ENCODE results near the gene XRCC4. TPM values are rescaled to one million over a fixed set of nuclear protein-coding genes. Genes with fewer than 3 reads are reported as not detected.

XRCC4 gene
- total RNA-seq, 3 donors from 2014 or later, result 8.8 to 10.8 (median 10.4) TPM

- H3K36me3 ChIP-seq, result no peaks in the 10 kb centered on the region
- no peaks in the 10 kb centered on the region for H3K4me1 ChIP-seq
- TF ChIP-seq, protein P1, sequence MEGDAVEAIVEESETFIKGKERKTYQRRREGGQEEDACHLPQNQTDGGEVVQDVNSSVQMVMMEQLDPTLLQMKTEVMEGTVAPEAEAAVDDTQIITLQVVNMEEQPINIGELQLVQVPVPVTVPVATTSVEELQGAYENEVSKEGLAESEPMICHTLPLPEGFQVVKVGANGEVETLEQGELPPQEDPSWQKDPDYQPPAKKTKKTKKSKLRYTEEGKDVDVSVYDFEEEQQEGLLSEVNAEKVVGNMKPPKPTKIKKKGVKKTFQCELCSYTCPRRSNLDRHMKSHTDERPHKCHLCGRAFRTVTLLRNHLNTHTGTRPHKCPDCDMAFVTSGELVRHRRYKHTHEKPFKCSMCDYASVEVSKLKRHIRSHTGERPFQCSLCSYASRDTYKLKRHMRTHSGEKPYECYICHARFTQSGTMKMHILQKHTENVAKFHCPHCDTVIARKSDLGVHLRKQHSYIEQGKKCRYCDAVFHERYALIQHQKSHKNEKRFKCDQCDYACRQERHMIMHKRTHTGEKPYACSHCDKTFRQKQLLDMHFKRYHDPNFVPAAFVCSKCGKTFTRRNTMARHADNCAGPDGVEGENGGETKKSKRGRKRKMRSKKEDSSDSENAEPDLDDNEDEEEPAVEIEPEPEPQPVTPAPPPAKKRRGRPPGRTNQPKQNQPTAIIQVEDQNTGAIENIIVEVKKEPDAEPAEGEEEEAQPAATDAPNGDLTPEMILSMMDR (IDR thresholded peaks at IDR 0.05), result no peak
- H3K27ac ChIP-seq, result no peak overlapping the region
- no peaks in the 10 kb centered on the region for H3K9me3 ChIP-seq
- no peaks in the 10 kb centered on the region for H3K27me3 ChIP-seq
- no peak overlapping the region for H3K4me3 ChIP-seq
- intact Hi-C loops (cut with DNase I; ENCODE audit: low total_unique reads), result no loop called here
- DNase-seq (ENCODE audit: low spot score in 2 of 2), result no peak
Measured at GRCh38 chr5:83107692-83108420, 30.5 kb downstream of the XRCC4 start.

DNA sequence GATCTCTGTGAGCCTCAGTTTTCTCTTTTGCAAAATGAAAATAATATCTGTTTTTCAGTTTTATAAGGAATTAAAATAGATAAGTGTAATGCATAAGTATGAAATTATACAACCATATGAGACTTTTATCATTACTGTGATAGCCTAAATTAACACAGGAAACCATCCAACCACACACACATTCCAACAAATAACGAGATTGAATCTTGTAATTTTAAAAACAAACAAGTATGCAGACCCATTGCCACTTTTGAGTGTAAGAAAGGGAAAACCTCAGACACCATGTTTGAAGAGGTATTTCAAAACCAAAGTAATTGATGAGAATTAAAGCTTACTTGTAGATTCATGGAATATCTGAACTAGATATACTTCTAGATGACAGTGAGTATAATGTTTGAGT, 32.0 kb downstream of the XRCC4 start:
- Histone ChIP-seq H3K9me3 (peaks cover 0 to 3% of the 10 kb centered on the region in 2 donors), H3K27ac (no peak overlapping the region), H3K36me3 (no peaks in the 10 kb centered on the region), H3K4me1 (no peaks in the 10 kb centered on the region), H3K27me3 (no peaks in the 10 kb centered on the region), H3K4me3 (no peak overlapping the region)
- DNase-seq (ENCODE audit: low spot score in 2 of 2), result no peak
- intact Hi-C loops (cut with DNase I; ENCODE audit: low total_unique reads), result no loop called here
- TF ChIP-seq, protein P1 (IDR thresholded peaks at IDR 0.05), result no peak
- TF ChIP-seq POLR2A (IDR thresholded peaks at IDR 0.05) (no peak), POLR2AphosphoS5 (IDR thresholded peaks at IDR 0.05) (no peak)

DNA sequence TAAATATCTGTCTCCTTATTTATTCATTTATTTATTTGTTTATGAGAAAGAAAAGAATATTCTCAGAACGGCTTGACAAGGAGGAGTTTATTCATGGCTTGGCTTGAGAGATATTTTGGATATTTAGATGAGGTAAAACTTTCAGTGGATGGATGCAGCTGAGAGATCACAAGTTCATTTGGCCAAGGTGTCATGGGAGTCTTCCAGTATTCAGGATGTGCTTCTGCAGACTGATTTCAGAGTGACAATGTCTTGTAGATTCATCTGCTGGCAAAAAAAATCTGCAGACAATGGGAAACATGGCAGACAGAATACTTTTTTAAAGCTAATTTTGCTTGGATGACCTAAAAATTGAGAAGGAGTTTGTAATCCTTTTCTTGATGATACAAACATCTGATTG, 38.5 kb downstream of the XRCC4 start:
- no peaks in the 10 kb centered on the region for H3K27me3 ChIP-seq
- no peak overlapping the region for H3K27ac ChIP-seq
- H3K36me3 ChIP-seq, result no peaks in the 10 kb centered on the region
- H3K9me3 ChIP-seq, result peaks cover 0 to 3% of the 10 kb centered on the region in 2 donors
- intact Hi-C loops (cut with DNase I; ENCODE audit: low total_unique reads), result no loop called here
- no peak for DNase-seq (ENCODE audit: low spot score in 2 of 2)
- TF ChIP-seq POLR2AphosphoS5 (IDR thresholded peaks at IDR 0.05) (no peak), POLR2A (IDR thresholded peaks at IDR 0.05) (no peak)
- TF ChIP-seq, protein P1 (IDR thresholded peaks at IDR 0.05), result no peak
- H3K4me3 ChIP-seq, result no peak overlapping the region
- H3K4me1 ChIP-seq, result no peaks in the 10 kb centered on the region

GRCh38 chr5:83118471-83118870, 41.1 kb downstream of the XRCC4 start:
- H3K36me3 ChIP-seq, result no peaks in the 10 kb centered on the region
- DNase-seq (ENCODE audit: low spot score in 2 of 2), result no peak
- H3K4me1 ChIP-seq, result no peaks in the 10 kb centered on the region
- no peak overlapping the region for H3K4me3 ChIP-seq
- TF ChIP-seq POLR2AphosphoS5 (IDR thresholded peaks at IDR 0.05), result no peak
- TF ChIP-seq POLR2A (IDR thresholded peaks at IDR 0.05), result no peak
- TF ChIP-seq, protein P1 (IDR thresholded peaks at IDR 0.05), result no peak
- intact Hi-C loops (cut with DNase I; ENCODE audit: low total_unique reads), result no loop called here
- H3K9me3 ChIP-seq, result peaks cover 0 to 3% of the 10 kb centered on the region in 2 donors
- no peaks in the 10 kb centered on the region for H3K27me3 ChIP-seq
- H3K27ac ChIP-seq, result no peak overlapping the region

DNA sequence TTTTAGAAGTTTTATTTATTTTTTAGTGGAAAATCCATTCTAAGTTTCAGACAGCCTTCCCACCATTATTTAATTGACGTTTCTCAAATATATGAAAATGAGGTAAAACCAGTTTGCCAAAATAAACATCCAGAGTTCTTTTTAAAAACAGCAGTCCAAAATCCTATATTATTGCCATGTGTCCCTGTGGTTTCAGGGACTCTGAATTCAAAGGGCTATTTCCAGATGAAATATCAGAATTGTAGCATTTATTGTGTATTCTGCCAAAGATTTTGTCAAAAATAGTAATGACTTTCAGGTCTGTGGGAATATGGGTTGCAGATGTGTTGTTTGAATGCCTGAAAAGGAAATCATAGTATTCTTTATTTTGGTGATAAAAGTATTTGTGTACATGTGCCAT, 41.6 kb downstream of the XRCC4 start:
- no peak for DNase-seq (ENCODE audit: low spot score in 2 of 2)
- intact Hi-C loops (cut with DNase I; ENCODE audit: low total_unique reads), result no loop called here
- H3K27me3 ChIP-seq, result no peaks in the 10 kb centered on the region
- TF ChIP-seq POLR2AphosphoS5 (IDR thresholded peaks at IDR 0.05), result no peak
- TF ChIP-seq, protein P1 (IDR thresholded peaks at IDR 0.05), result no peak
- no peak for TF ChIP-seq POLR2A (IDR thresholded peaks at IDR 0.05)
- no peaks in the 10 kb centered on the region for H3K4me1 ChIP-seq
- no peak overlapping the region for H3K4me3 ChIP-seq
- H3K9me3 ChIP-seq, result peaks cover 0 to under 1% of the 10 kb centered on the region in 2 donors
- H3K27ac ChIP-seq, result no peak overlapping the region
- no peaks in the 10 kb centered on the region for H3K36me3 ChIP-seq

Measured in breast epithelium (tissue), 4 donors.